GM19099 (cell line): ENCODE measurements around the gene KCNA2.

Experiments
- POLR2A ChIP-seq: IDR thresholded peaks from 3 replicates; pipeline ENCODE4 v1.6.1; 2011; ENCODE audit warnings: low read depth; ENCODE audit not compliant: insufficient read length; ENCODE audit errors: extremely low read depth

The KCNA2 gene

GRCh38 chr1:110545492-110545891, 60.7 kb downstream of the KCNA2 start:
- TF ChIP-seq POLR2A = no peak

DNA sequence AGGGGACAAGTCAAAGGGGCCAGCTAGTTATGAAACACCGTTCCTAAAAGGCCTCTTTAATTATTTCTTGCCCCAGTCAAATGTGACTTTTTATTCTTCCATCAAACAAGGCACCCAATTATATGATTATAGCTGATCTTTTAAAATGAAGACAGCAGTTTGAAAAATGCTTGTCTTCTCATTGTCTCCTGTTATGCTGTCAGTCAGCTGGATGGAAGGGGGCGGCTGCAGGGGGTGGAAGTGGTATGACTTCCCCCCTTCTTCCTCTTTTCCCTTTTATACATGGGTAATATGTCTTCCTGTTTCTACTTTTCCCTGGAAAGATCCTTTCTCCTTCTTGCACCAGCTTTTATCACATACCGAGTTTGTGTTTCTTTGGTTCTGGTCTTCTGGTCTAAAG, 61.4 kb downstream of the KCNA2 start:
- TF ChIP-seq POLR2A = no peak
